ENCODE measurements around the gene MMP24OS.
"Not testable (repeated sequence)": the region's sequence is repeated elsewhere in the genome, so short reads cannot be mapped to it uniquely, and the experiment has no call there.

The MMP24OS gene

GRCh38 chr20:35262321-35262720, 15.6 kb downstream of the MMP24OS start:
- peaks cover 12% of the 10 kb centered on the region for H3K27me3 ChIP-seq (ENCODE audit: low read depth, low read length)
- H3K27ac ChIP-seq (ENCODE audit: low read length); H3K9me3 ChIP-seq (ENCODE audit: insufficient read depth, low read length); H2AFZ ChIP-seq (ENCODE audit: low read depth, low read length); H3K4me2 ChIP-seq (ENCODE audit: low read length); H3K79me2 ChIP-seq (ENCODE audit: low read length); H3K4me1 ChIP-seq (ENCODE audit: low read length); H3K4me3 ChIP-seq (ENCODE audit: low read length); H3K36me3 ChIP-seq (replicated peaks; ENCODE audit: low read depth, low read length); H4K20me1 ChIP-seq (ENCODE audit: insufficient read depth, low read length); H3K9ac ChIP-seq (ENCODE audit: low read length): not testable (repeated sequence)

GRCh38 chr20:35260426-35260825, 17.5 kb downstream of the MMP24OS start:
- no peaks in the 10 kb centered on the region for H3K4me1 ChIP-seq (ENCODE audit: low read length)
- no peaks in the 10 kb centered on the region for H3K36me3 ChIP-seq (replicated peaks; ENCODE audit: low read depth, low read length)
- H3K4me3 ChIP-seq (ENCODE audit: low read length): no peak overlapping the region
- no peaks in the 10 kb centered on the region for H3K79me2 ChIP-seq (ENCODE audit: low read length)
- no peak overlapping the region for H3K4me2 ChIP-seq (ENCODE audit: low read length)
- H3K27ac ChIP-seq (ENCODE audit: low read length): no peak overlapping the region
- H3K9me3 ChIP-seq (ENCODE audit: insufficient read depth, low read length): no peaks in the 10 kb centered on the region
- H3K27me3 ChIP-seq (ENCODE audit: low read depth, low read length): peaks cover 12% of the 10 kb centered on the region
- no peak overlapping the region for H3K9ac ChIP-seq (ENCODE audit: low read length)
- no peak overlapping the region for H2AFZ ChIP-seq (ENCODE audit: low read depth, low read length)
- TF ChIP-seq, protein P1, sequence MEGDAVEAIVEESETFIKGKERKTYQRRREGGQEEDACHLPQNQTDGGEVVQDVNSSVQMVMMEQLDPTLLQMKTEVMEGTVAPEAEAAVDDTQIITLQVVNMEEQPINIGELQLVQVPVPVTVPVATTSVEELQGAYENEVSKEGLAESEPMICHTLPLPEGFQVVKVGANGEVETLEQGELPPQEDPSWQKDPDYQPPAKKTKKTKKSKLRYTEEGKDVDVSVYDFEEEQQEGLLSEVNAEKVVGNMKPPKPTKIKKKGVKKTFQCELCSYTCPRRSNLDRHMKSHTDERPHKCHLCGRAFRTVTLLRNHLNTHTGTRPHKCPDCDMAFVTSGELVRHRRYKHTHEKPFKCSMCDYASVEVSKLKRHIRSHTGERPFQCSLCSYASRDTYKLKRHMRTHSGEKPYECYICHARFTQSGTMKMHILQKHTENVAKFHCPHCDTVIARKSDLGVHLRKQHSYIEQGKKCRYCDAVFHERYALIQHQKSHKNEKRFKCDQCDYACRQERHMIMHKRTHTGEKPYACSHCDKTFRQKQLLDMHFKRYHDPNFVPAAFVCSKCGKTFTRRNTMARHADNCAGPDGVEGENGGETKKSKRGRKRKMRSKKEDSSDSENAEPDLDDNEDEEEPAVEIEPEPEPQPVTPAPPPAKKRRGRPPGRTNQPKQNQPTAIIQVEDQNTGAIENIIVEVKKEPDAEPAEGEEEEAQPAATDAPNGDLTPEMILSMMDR (IDR thresholded peaks at IDR 0.05; ENCODE audit: low read depth, low read length): no peak
- no peak for TF ChIP-seq EZH2phosphoT487 (IDR thresholded peaks at IDR 0.05; ENCODE audit: low read depth)
- H4K20me1 ChIP-seq (ENCODE audit: insufficient read depth, low read length): no peaks in the 10 kb centered on the region

- Histone ChIP-seq H3K79me2 (ENCODE audit: low read length) (no peaks in the 10 kb centered on the region), H3K4me1 (ENCODE audit: low read length) (no peaks in the 10 kb centered on the region), H3K27ac (ENCODE audit: low read length) (no peak overlapping the region), H3K27me3 (ENCODE audit: low read depth, low read length) (peaks cover 12% of the 10 kb centered on the region), H3K4me2 (ENCODE audit: low read length) (no peak overlapping the region), H3K36me3 (replicated peaks; ENCODE audit: low read depth, low read length) (no peaks in the 10 kb centered on the region), H2AFZ (ENCODE audit: low read depth, low read length) (no peak overlapping the region), H3K4me3 (ENCODE audit: low read length) (no peak overlapping the region), H3K9ac (ENCODE audit: low read length) (no peak overlapping the region), H3K9me3 (ENCODE audit: insufficient read depth, low read length) (no peaks in the 10 kb centered on the region), H4K20me1 (ENCODE audit: insufficient read depth, low read length) (no peaks in the 10 kb centered on the region)
- TF ChIP-seq, protein P1 (IDR thresholded peaks at IDR 0.05; ENCODE audit: low read depth, low read length): no peak
- TF ChIP-seq EZH2phosphoT487 (IDR thresholded peaks at IDR 0.05; ENCODE audit: low read depth): no peak
Observed at GRCh38 chr20:35257175-35257909, 20.6 kb downstream of the MMP24OS start.

GRCh38 chr20:35254448-35254999, 23.4 kb downstream of the MMP24OS start:
- H3K36me3 ChIP-seq (replicated peaks; ENCODE audit: low read depth, low read length): no peaks in the 10 kb centered on the region
- H3K79me2 ChIP-seq (ENCODE audit: low read length): no peaks in the 10 kb centered on the region
- no peaks in the 10 kb centered on the region for H3K9me3 ChIP-seq (ENCODE audit: insufficient read depth, low read length)
- no peak overlapping the region for H3K4me3 ChIP-seq (ENCODE audit: low read length)
- H4K20me1 ChIP-seq (ENCODE audit: insufficient read depth, low read length): no peaks in the 10 kb centered on the region
- H3K9ac ChIP-seq (ENCODE audit: low read length): no peak overlapping the region
- peaks cover 8% of the 10 kb centered on the region; the same call in 1 of the 2 replicates for H3K27me3 ChIP-seq (ENCODE audit: low read depth, low read length)
- no peak overlapping the region for H2AFZ ChIP-seq (ENCODE audit: low read depth, low read length)
- H3K4me1 ChIP-seq (ENCODE audit: low read length): 0 out of 2 replicates have a peak, but pooled peaks cover 3% of the 10 kb centered on the region
- no peak overlapping the region for H3K4me2 ChIP-seq (ENCODE audit: low read length)
- TF ChIP-seq, protein P1 (IDR thresholded peaks at IDR 0.05; ENCODE audit: low read depth, low read length): no peak
- no peak for TF ChIP-seq EZH2phosphoT487 (IDR thresholded peaks at IDR 0.05; ENCODE audit: low read depth)
- no peak overlapping the region for H3K27ac ChIP-seq (ENCODE audit: low read length)

All from OCI-LY3 (cell line).